Psoas muscle (tissue), 8 donors: Measurements from ENCODE around the gene CTIF. TPM values are rescaled to one million over a fixed set of nuclear protein-coding genes. Genes with fewer than 3 reads are reported as not detected.

Experiments
- ATAC-seq, 4 donors: fragments of 200-7000 bp; cut with Tn5 transposase; one replicate each; pipeline ENCODE4 v1.9.1; 2020; ENCODE audit warnings: moderate library complexity in 3 of 4, mild to moderate bottlenecking in 2 of 4
- DNase-seq, 2 donors: peaks; one replicate each; pipeline ENCODE4 v3.0.0-alpha.2; 2020
- H3K27ac ChIP-seq: fragments of 200-600 bp; one replicate; pipeline ENCODE4 v1.8.0; 2022
- H3K27me3 ChIP-seq, 3 donors: fragments of 200-600 bp in 1 of 3; one replicate each; pipeline versions ENCODE4 v1.6.1 to v1.8.0; 2013 to 2022; ENCODE audit warnings: low read length in 2 of 3, mild to moderate bottlenecking in 2 of 3, moderate library complexity in 1 of 3; ENCODE audit not compliant: insufficient read depth in 3 of 3
- H3K36me3 ChIP-seq, 2 donors: fragments of 200-600 bp in 1 of 2; one replicate each; pipeline versions ENCODE4 v1.6.1 to v1.8.0; 2013 to 2022; ENCODE audit warnings: low read depth in 1 of 2, mild to moderate bottlenecking in 1 of 2, moderate library complexity in 1 of 2; ENCODE audit not compliant: insufficient read depth in 1 of 2
- H3K4me1 ChIP-seq: fragments of 200-600 bp; one replicate; pipeline ENCODE4 v1.8.0; 2022
- H3K4me3 ChIP-seq: fragments of 200-600 bp; one replicate; pipeline ENCODE4 v1.8.0; 2022; ENCODE audit warnings: mild to moderate bottlenecking
- H3K9me3 ChIP-seq: fragments of 200-600 bp; one replicate; pipeline ENCODE4 v1.8.0; 2022
- CTCF ChIP-seq: fragments of 200-600 bp; IDR thresholded peaks from one replicate; pipeline ENCODE4 v1.8.0; 2022; ENCODE audit warnings: antibody characterized with exemption
- WGBS, 3 donors: extraction: QIAGEN DNeasy Blood & Tissue Kit; methylation state at CpG; one replicate each; pipeline versions ENCODE4 v1.1.6 to v1.1.7; 2013; 5-methylcytosine and 5-hydroxymethylcytosine counted together
- intact Hi-C, 2 donors: fragments of 100-400 bp; cut with DNase I; formaldehyde crosslinking; loops; one replicate each; pipeline versions ENCODE4 v1.11.0 to v1.14.2; 2022
- polyA plus RNA-seq, 3 donors: library from polyadenylated mRNA; stranded (reverse); fragments of 200-250 nt; gene quantifications; one replicate each; pipeline ENCODE4 v1.2.3, GENCODE V29; 2013
- total RNA-seq, 4 donors: library from RNA; stranded (reverse); fragmentation: NEBNext Ultra II Directional in 2 of 4; extraction: Animal tissue kit (Norgen Biotek cat#: 25700) in 2 of 4; gene quantifications; one replicate each; pipeline versions ENCODE4 v1.2.1 to v1.2.4, GENCODE V29; 2021 to 2023
- donor health status: healthy with polysubstance abuse.
- donor health status: DM: no; HTN: no; CAD: no; lungs with moderate emphysema.
- donor health status: Bipolar disorder and iron deficiency.
- donor health status: healthy.
- donor health status: DM: yes; HTN: yes; CAD: no.
- donor health status: DM: no; HTN: no; CAD: no.
- donor health status: DM: no; HTN: no; CAD: no.
- donor health status: DM: yes; HTN: yes; CAD: no.

Gene CTIF
- total and polyA plus RNA-seq, 7 donors, result 11.3 to 40.5 (median 26.9) TPM

- Histone ChIP-seq H3K27me3 (no peaks in the 10 kb centered on the region), H3K4me3 (no peak overlapping the region), H3K4me1 (peaks cover 50% of the 10 kb centered on the region), H3K36me3 (no peaks in the 10 kb centered on the region), H3K27ac (peak overlapping the region; percentile 63), H3K9me3 (no peaks in the 10 kb centered on the region)
- WGBS, 3 donors, result 31 to 45% (median 42%) methylated on average over 22 of the region's 22 CpGs
- TF ChIP-seq CTCF, result no peak
- ATAC-seq (peak; percentile 39 to 75 (median 70)), DNase-seq (peak; percentile 65 to 83)
- intact Hi-C loops, result loop anchor here in 1 of 2 donors (5.0 kb wide), 1 partner anchor 175 kb away; no protein-coding TSS in a partner anchor
Observed at GRCh38 chr18:48771641-48772375, 233.0 kb downstream of the CTIF start.

- intact Hi-C loops, result loop anchor here in 1 of 2 donors (5.0 kb wide), 1 partner anchor 175 kb away; no protein-coding TSS in a partner anchor
- peaks cover 47% of the 10 kb centered on the region for H3K4me1 ChIP-seq
- no peaks in the 10 kb centered on the region for H3K36me3 ChIP-seq
- no peak overlapping the region for H3K4me3 ChIP-seq
- no peaks in the 10 kb centered on the region for H3K27me3 ChIP-seq
- no peaks in the 10 kb centered on the region for H3K9me3 ChIP-seq
- ATAC-seq (no peak), DNase-seq (no peak)
- no peak for TF ChIP-seq CTCF
- no peak overlapping the region for H3K27ac ChIP-seq
Observed at GRCh38 chr18:48772457-48772856, 233.6 kb downstream of the CTIF start.

GRCh38 chr18:48773821-48774220, 235.0 kb downstream of the CTIF start:
- ATAC-seq, result peak in 1 of 4 donors; percentile 13
- Histone ChIP-seq H3K36me3 (no peaks in the 10 kb centered on the region), H3K27me3 (no peaks in the 10 kb centered on the region), H3K4me1 (peaks cover 36% of the 10 kb centered on the region), H3K4me3 (no peak overlapping the region), H3K27ac (no peak overlapping the region), H3K9me3 (no peaks in the 10 kb centered on the region)
- TF ChIP-seq CTCF, result no peak
- intact Hi-C loops, result loop anchor here in 1 of 2 donors (5.0 kb wide), 1 partner anchor 173 kb away; no protein-coding TSS in a partner anchor
- peak in 1 of 2 donors; percentile 12 for DNase-seq
- 76 to 87% (median 87%) methylated on average over 6 of the region's 6 CpGs for WGBS, 3 donors

- peak in 1 of 2 donors; percentile 26 for DNase-seq
- Histone ChIP-seq H3K27me3 (no peaks in the 10 kb centered on the region), H3K4me3 (no peak overlapping the region), H3K27ac (no peak overlapping the region), H3K4me1 (peaks cover 45% of the 10 kb centered on the region), H3K9me3 (no peaks in the 10 kb centered on the region), H3K36me3 (no peaks in the 10 kb centered on the region)
- 88 to 99% (median 97%) methylated on average over 5 of the region's 5 CpGs for WGBS, 3 donors
- TF ChIP-seq CTCF, result no peak
- no peak for ATAC-seq
- intact Hi-C loops, result loop anchor here (5.0 kb wide), 3 partner anchors 98 to 267 kb away; no protein-coding TSS in a partner anchor
Observed at GRCh38 chr18:48774941-48775340, 236.1 kb downstream of the CTIF start.
